Activated CD8-positive, alpha-beta memory T cell treated with anti-CD3 and anti-CD28 coated beads for 36 hours (primary cell): Measurements from ENCODE around the gene PAX2. TPM values are rescaled to one million over a fixed set of nuclear protein-coding genes. Genes with fewer than 3 reads are reported as not detected.

Source experiments
- CTCF ChIA-PET: fragments of 350-600 bp; sonication (Branson Sonifier 250); formaldehyde crosslinking; loops from one replicate; lab custom pipeline; 2021; ENCODE audit warnings: antibody characterized with exemption; lab: Charles Lee
- POLR2A ChIA-PET: fragments of 350-600 bp; sonication (Branson Sonifier 250); formaldehyde crosslinking; loops from one replicate; lab custom pipeline; 2021; ENCODE audit warnings: antibody characterized with exemption; lab: Charles Lee
- total RNA-seq, 2 experiments: library from RNA; stranded (reverse); gene quantifications; one replicate each; pipeline ENCODE4 v1.2.3, GENCODE V29; 2021

The PAX2 gene
- total RNA-seq, 2 experiments from 2014 or later: not detected

- CTCF ChIA-PET: interaction anchor here (0.6 kb wide), 1 partner anchor 216 kb away, joined by 5 read pairs; no protein-coding TSS in a partner anchor
- POLR2A ChIA-PET: no interaction called here
Observed at GRCh38 chr10:100736144-100736808, 9.1 kb upstream of the PAX2 start.

GRCh38 chr10:100736809-100737354 lies 8.5 kb upstream of the PAX2 start:
- ChIA-PET CTCF (interaction anchor here (0.6 to 1.4 kb wide), 2 partner anchors 10 to 216 kb away, joined by 3 to 5 read pairs; no protein-coding TSS in a partner anchor), POLR2A (no interaction called here)

- POLR2A ChIA-PET: no interaction called here
Observed at GRCh38 chr10:100737355-100738054, 7.9 kb upstream of the PAX2 start.

GRCh38 chr10:100738055-100738827 lies 7.1 kb upstream of the PAX2 start:
- ChIA-PET POLR2A (no interaction called here), CTCF (interaction anchor here (1.4 kb wide), 1 partner anchor 9 kb away, joined by 3 read pairs; no protein-coding TSS in a partner anchor)

More at GRCh38 chr10:100737355-100738054, 7.9 kb upstream of the PAX2 start:
- CTCF ChIA-PET: interaction anchor here (1.4 kb wide), 1 partner anchor 10 kb away, joined by 3 read pairs; no protein-coding TSS in a partner anchor

- POLR2A ChIA-PET: no interaction called here
- CTCF ChIA-PET: interaction anchor here (5.8 kb wide), 1 partner anchor 177 kb away, joined by 40 read pairs; no protein-coding TSS in a partner anchor
Observed at GRCh38 chr10:100739517-100740368, 5.6 kb upstream of the PAX2 start.

- CTCF ChIA-PET: interaction anchor here (0.8 to 5.8 kb wide), 8 partner anchors 11 to 498 kb away, joined by 3 to 40 read pairs (median 4); no protein-coding TSS in a partner anchor
Observed at GRCh38 chr10:100740476-100741377, 4.7 kb upstream of the PAX2 start.

GRCh38 chr10:100741378-100742075 lies 3.9 kb upstream of the PAX2 start:
- POLR2A ChIA-PET: interaction anchor here (0.6 kb wide), 1 partner anchor 9 kb away, joined by 6 read pairs; no protein-coding TSS in a partner anchor
- CTCF ChIA-PET: interaction anchor here (1.0 to 5.8 kb wide), 7 partner anchors 10 to 497 kb away, joined by 3 to 40 read pairs (median 4); no protein-coding TSS in a partner anchor

More at GRCh38 chr10:100740476-100741377, 4.7 kb upstream of the PAX2 start:
- POLR2A ChIA-PET: interaction anchor here (0.6 kb wide), 1 partner anchor 10 kb away, joined by 6 read pairs; no protein-coding TSS in a partner anchor

GRCh38 chr10:100742076-100742771 lies 3.2 kb upstream of the PAX2 start:
- ChIA-PET CTCF (interaction anchor here (1.0 to 5.8 kb wide), 9 partner anchors 31 to 190 kb away, joined by 3 to 40 read pairs (median 4); no protein-coding TSS in a partner anchor), POLR2A (no interaction called here)

GRCh38 chr10:100742936-100743335 lies 2.4 kb upstream of the PAX2 start:
- ChIA-PET POLR2A (interaction anchor here (0.7 kb wide), 1 partner anchor 126 kb away, joined by 3 read pairs; no protein-coding TSS in a partner anchor), CTCF (interaction anchor here (0.6 to 5.8 kb wide), 20 partner anchors 9 to 200 kb away, joined by 3 to 40 read pairs (median 4); no protein-coding TSS in a partner anchor)

GRCh38 chr10:100743626-100744135 lies 1.7 kb upstream of the PAX2 start:
- CTCF ChIA-PET: interaction anchor here (0.6 to 5.8 kb wide), 30 partner anchors 10 to 208 kb away, joined by 3 to 40 read pairs (median 3); partner anchors contain the start of gene HIF1AN
- POLR2A ChIA-PET: interaction anchor here (0.7 kb wide), 1 partner anchor 125 kb away, joined by 3 read pairs; no protein-coding TSS in a partner anchor

GRCh38 chr10:100744136-100744986 lies 1.0 kb upstream of the PAX2 start:
- CTCF ChIA-PET: interaction anchor here (0.6 to 5.8 kb wide), 20 partner anchors 11 to 209 kb away, joined by 3 to 40 read pairs (median 3); partner anchors contain the start of gene HIF1AN
- POLR2A ChIA-PET: interaction anchor here (0.6 kb wide), 1 partner anchor 34 kb away, joined by 3 read pairs; no protein-coding TSS in a partner anchor

- CTCF ChIA-PET: interaction anchor here (1.1 kb wide), 1 partner anchor 9 kb away, joined by 3 read pairs; no protein-coding TSS in a partner anchor
- POLR2A ChIA-PET: no interaction called here
Observed at GRCh38 chr10:100745882-100746783, 751 bp downstream of the PAX2 start.
